Stimulated activated CD8-positive, alpha-beta memory T cell treated with anti-CD3 and anti-CD28 coated beads, Interleukin-12 subunit alpha, Interleukin-12 subunit beta, amount 100 ng/mL, for 4 hours (primary cell): ENCODE data around the gene FBXW12.

ENCODE experiments used
- DNase-seq: peaks from one replicate; pipeline ENCODE4 v3.0.0-alpha.2; 2020; ENCODE audit warnings: low read depth

The FBXW12 gene

DNA sequence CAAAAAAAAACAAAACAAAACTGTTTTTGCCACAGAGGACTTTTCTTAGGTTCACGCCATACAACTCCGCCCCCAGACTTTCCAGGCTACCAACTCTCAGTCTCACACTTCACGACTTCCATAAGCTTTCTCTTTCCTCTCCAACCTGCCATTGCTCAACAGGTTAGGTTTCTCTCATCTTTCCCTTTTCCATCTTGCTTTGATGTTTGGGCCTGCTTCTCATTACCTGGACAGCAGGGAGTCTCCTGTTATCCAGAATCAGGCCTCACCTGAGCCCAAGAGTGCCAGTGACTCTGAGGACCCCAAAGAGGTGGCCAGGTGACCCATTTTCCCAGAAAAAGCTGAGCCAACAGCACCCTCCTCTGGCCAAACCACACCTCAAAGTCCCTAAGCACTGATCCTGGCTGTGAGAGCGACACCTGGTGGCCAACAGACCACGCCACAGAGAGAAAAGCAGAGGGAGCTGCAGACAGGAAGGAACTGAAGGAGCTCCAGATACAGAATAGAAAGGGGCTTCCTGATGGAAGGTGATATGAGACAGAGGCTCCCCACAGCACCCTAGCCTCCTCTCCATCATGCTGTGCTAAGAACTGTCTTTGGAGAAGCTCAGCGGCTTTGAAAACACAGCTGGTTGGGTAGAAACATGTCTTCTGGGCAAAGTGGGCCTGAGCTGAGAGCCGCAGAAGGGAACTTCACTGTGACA is 63.9 kb downstream of the FBXW12 start:
- DNase-seq, result peak; percentile 67

DNA sequence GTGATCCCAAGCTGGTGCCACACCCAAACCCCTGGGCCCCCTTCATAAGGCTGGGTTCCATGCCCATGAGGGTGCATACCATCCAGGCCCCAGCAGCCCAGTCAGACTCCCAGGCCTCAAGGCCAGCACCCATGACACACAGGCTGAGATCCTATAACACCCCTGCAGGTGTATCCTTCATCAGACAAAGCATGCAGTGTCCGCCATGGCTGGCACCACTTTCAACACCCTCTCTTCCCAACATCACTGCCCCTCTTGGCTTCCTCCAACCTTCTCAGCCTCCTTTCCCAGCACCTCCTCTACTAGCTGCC is 64.4 kb downstream of the FBXW12 start:
- DNase-seq, result no peak

DNA sequence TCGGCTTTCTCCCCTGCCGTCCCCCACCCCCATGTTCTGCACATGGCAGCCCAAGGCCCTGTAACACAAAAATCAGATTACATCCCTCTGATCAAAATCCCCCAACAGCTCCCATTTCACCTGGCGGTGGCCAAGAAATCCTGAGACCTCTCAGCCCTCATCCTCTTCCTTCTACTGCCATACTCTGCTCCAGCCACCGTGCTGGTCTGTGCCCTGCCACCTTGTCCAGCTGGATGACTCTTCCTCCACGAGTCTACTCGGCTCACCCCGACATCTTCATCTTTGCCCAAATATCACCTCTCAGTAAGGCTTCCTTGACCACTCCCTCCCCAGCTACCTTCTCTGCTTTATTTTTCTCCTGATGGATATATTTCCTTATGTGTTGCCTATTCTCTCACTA is 64.8 kb downstream of the FBXW12 start:
- DNase-seq, result no peak

DNA sequence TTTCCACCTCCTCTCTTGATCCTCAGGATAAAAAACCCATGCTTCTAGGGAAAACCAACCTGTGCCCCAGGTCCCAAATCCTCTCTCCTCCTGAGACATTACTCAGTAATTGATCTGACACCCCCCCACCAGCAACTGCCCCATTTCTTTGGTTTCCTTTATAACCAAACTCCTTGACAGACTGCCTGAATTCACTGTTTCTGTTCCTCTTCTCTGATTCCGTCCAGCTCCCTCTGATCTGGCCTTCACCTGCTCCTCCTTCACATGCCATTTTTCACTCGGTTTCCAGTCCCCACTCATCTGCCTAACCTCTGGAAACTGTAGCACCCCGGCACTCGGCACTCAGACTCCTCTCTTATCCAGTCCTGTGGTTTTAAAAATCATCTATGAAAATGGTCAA is 65.8 kb downstream of the FBXW12 start:
- no peak for DNase-seq

DNA sequence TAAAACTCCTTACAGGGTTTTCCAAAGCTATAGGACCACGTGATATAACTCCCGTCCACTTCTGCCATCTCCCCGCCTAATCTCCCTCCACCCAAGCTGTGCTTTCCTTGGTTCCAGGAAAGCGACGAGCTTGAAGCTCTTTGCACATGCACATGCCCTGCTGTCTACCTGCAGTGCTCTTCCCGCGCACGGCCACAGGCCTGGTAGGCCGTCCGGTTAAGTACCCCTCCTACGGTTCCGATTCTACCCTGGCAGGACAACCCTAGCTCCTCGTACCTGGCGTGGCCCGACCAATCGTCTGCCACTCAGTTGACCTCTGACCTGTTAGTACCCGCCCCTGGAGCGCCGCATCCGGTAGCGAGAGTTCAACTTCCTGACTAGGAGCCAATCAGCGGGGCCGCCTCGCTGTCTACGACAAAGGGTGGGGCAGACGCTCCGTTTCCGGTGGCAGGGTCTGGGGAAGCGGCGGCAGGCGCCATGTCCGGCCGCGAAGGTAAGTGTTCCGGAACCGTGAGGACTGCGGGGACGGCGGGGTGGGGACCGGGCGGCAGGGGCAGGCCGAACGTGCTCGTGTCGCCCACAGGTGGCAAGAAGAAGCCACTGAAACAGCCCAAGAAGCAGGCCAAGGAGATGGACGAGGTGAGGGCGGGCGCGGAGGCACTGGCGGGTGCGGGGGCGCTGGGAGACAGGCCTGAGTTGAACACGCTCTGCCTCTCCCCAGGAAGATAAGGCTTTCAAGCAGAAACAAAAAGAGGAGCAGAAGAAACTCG is 68.0 kb downstream of the FBXW12 start, which contains the start of the genes CCDC51 and TMA7:
Gene CCDC51, minus strand, starts transcription at position 300 of the 770 bp plus-strand sequence. CDS start 4,991 bp downstream, outside the sequence.
Gene TMA7, plus strand, starts transcription at position 438 of the 770 bp plus-strand sequence. Its CDS starts 40 bp downstream, at position 478.
- peak; percentile 95 for DNase-seq

DNA sequence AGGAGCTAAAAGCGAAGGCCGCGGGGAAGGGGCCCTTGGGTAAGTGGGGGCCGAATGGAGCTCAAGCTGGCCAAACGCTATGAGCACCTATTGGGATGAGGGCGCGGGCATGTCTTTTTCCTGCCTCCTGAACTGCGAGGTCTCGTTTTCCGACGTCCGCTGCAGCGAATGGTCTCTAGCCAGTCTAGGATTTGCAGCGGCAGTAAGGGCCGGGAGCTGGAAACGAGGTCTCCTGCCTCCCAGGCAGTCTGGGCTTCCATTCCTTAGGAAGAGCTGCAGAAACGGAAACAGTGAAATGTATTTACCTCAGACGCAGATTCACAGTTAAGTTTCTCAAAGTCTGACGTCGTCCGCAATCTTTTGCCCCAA is 68.6 kb downstream of the FBXW12 start:
- no peak for DNase-seq

DNA sequence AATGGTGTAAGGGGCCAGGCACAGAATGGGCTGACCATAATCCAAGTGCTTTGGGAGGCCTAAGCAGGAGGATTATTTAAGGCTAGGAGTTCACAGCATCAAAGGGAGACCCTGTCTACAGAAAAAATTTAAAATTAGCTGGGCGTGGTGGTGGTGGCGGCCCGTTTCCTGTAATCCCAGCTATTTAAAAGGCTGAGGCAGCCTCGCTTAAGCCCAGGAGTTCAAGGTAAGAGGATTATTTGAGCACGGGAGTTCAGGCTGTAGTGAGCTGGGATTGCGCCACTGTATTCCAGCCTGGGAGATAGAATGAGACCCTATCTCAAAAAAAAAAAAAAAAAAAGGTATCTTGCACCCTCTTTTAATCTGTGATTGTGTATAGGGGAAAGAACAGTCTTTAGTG is 69.9 kb downstream of the FBXW12 start:
- DNase-seq, result no peak
